Fibroblast of lung (primary cell): ENCODE measurements around the gene SLC66A1.

Experiments
- EZH2 ChIP-seq: IDR thresholded peaks from 2 replicates; pipeline ENCODE4 v1.5.1; 2012; ENCODE audit warnings: low read length, control low read depth, mild to moderate bottlenecking; ENCODE audit errors: missing control alignments
- TF ChIP-seq, protein P1 (sequence below), 2 donors: IDR thresholded peaks in 1 of 2; conservative IDR thresholded peaks in 1 of 2; 1 replicate in 1 of 2; 2 replicates in 1 of 2; pipeline ENCODE4 v1.5.1; 2011 to 2012; ENCODE audit warnings: low read length in 2 of 2, control low read depth in 1 of 2, inconsistent platforms in 1 of 2, low read depth in 1 of 2, mild to moderate bottlenecking in 1 of 2

- TF ChIP-seq, protein P1, sequence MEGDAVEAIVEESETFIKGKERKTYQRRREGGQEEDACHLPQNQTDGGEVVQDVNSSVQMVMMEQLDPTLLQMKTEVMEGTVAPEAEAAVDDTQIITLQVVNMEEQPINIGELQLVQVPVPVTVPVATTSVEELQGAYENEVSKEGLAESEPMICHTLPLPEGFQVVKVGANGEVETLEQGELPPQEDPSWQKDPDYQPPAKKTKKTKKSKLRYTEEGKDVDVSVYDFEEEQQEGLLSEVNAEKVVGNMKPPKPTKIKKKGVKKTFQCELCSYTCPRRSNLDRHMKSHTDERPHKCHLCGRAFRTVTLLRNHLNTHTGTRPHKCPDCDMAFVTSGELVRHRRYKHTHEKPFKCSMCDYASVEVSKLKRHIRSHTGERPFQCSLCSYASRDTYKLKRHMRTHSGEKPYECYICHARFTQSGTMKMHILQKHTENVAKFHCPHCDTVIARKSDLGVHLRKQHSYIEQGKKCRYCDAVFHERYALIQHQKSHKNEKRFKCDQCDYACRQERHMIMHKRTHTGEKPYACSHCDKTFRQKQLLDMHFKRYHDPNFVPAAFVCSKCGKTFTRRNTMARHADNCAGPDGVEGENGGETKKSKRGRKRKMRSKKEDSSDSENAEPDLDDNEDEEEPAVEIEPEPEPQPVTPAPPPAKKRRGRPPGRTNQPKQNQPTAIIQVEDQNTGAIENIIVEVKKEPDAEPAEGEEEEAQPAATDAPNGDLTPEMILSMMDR (conservative IDR thresholded peaks at IDR 0.05 in 1 of 2, IDR thresholded peaks at IDR 0.05 in 1 of 2; ENCODE audit: low read depth in 1 of 2, low read length in 2 of 2): no peak
- TF ChIP-seq EZH2: no peak
Observed at GRCh38 chr1:19356266-19356665, 44.1 kb downstream of the SLC66A1 start.
